Activated naive CD4-positive, alpha-beta T cell treated with anti-CD3 and anti-CD28 coated beads, Interleukin-2, amount 50 U/mL, for 72 hours (primary cell): ENCODE results near the gene UBXN2A. TPM values are rescaled to one million over a fixed set of nuclear protein-coding genes. Genes with fewer than 3 reads are reported as not detected.
"Not testable (repeated sequence)": the region's sequence is repeated elsewhere in the genome, so short reads cannot be mapped to it uniquely, and the experiment has no call there.

Experiments
- ATAC-seq, 2 donors: fragments of 150-1000 bp; cut with Tn5 transposase; 2 replicates each; pipeline ENCODE4 v1.10.0; 2021; ENCODE audit warnings: mild to moderate bottlenecking in 2 of 2, moderate library complexity in 2 of 2
- DNase-seq, 2 donors: peaks; one replicate each; pipeline ENCODE4 v3.0.0; 2021 to 2022; ENCODE audit warnings: low spot score in 2 of 2
- H3K27ac Mint-ChIP-seq, 2 donors: one replicate each; pipeline ENCODE4 v1.8.0; 2022; ENCODE audit warnings: mild to moderate bottlenecking in 2 of 2, mixed read lengths in 2 of 2
- H3K36me3 Mint-ChIP-seq, 2 donors: one replicate each; pipeline ENCODE4 v1.8.0; 2022; ENCODE audit warnings: mixed read lengths in 2 of 2
- H3K9me3 Mint-ChIP-seq, 2 donors: one replicate each; pipeline ENCODE4 v1.8.0; 2022; ENCODE audit warnings: mixed read lengths in 2 of 2
- total RNA-seq, 2 donors: library from RNA; stranded (reverse); gene quantifications; one replicate each; pipeline ENCODE4 v1.2.3, GENCODE V29; 2022

UBXN2A gene
- total RNA-seq, 2 donors from 2014 or later: 9.3 to 13.0 TPM

DNA sequence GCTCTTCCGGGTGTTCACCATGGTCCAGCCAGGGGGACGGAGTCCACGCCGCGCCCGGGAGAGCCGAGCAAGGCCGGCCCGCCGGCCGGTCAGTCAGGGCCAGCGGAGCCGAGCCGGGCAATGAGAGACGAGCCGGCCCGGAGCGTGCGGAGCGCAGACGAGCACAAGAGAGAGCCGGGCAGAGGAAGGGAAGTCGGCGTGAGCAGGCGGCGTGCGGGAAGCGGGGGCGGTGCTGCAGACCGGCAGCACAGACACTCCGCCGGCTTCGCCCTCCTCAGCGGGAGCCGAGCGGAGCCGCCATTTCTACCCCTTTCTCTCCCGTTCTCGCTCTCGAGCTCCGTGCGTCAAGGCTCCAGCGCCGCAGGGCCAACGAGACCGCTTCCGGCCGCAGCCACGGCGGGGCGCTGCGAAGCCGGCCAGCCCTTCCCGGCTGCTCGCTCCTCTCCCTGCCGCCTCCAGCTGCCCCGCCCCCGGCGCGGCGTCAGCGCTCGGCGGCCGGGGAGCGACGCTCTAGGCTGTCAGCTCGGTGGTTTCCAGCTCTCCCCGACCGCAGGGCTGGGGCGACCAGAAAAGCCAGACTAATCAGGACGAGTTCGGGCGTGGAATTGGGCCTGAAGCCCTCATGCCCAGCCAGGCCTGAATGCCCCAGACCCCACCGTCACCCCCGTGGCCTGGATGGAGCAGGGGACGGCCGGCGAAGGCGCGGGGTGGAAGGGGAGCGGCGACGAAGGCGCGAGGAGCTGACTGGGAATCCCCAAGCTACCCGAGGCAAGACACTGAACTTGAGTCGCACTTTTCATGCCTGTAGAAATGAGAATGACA, 13.3 kb upstream of the UBXN2A start, which contains the start of gene ATAD2B:
Gene ATAD2B, minus strand, starts transcription at position 374 of the 822 bp plus-strand sequence. Its CDS starts 353 bp downstream, at position 21.
- DNase-seq (peak; percentile 93 to 97), ATAC-seq (peak; percentile 83 to 89)
- Mint-ChIP-seq H3K36me3 (peaks cover 0 to 4% of the 10 kb centered on the region in 2 donors), H3K27ac (peak within 1 kb of the TSS; percentile 95 to 99), H3K9me3 (no peaks in the 10 kb centered on the region)

DNA sequence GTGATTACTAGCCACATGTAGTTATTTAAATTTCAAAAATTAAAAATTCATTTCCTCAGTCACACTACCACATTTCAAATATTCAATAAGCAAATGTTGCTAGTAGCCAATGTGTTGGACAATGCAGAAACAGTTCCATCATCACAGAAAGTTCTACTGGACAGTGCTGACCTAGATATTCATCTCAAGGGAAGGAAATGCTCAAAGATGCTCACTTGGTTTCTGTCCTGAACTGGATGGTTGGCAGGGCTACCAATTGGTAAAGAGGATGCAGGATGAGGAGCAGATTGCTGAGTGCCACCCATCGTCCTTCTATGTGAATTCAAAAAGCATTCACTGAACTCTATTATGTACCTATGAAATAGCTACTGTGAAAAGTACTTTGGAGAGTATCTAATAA, 6.0 kb upstream of the UBXN2A start:
- Mint-ChIP-seq H3K9me3 (no peaks in the 10 kb centered on the region), H3K27ac (no peak overlapping the region), H3K36me3 (peaks cover under 1 to 5% of the 10 kb centered on the region in 2 donors)
- DNase-seq (no peak), ATAC-seq (no peak)

DNA sequence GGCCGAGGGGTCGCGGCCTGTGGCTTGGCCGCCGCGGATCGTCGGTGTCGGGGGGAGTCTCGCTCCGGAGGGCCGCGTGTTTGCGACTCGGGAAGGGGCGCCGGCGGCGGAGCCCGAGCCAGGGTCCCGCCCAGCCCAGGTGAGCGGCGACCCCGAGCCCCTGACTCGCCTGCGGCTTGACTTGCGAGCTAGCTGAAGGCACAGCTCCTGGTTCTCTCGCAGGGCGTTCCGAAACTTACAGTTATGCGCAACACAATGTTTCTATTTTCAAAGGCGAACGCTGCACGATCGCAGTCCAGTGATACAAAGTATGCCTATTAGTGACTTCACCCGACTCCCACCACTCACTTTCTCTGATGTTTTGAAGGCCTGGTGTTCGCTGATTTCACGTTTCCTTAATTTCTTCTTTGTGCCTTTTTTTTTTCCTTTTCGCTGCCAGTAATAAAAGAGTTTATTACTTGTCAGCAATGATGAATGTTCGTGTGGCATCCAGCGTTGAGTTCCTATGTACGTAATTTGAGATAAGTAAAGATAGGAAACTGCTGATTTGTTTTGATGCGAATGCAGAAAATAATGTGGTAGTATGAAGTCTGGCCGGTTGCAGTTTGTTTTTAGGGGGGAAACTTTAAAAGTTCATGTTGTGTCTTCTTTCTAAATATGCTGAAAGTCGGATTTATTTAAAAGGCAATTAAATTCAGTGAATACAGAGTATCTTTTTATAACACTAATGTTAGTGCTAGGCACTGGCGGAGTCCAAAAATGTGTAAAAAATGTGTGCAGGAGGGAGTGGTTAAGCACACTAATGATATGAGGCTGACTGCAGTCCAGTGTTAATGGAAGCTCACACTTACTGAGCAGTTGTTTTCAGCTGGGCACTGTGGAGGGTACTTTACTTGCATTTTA, 706 bp downstream of the UBXN2A start:
- peak; percentile 63 to 68 for ATAC-seq
- no peak for DNase-seq
- peaks cover 7 to 21% of the 10 kb centered on the region in 2 donors for H3K36me3 Mint-ChIP-seq
- H3K9me3 Mint-ChIP-seq: no peaks in the 10 kb centered on the region
- peak overlapping the region; percentile 44 to 76 for H3K27ac Mint-ChIP-seq

DNA sequence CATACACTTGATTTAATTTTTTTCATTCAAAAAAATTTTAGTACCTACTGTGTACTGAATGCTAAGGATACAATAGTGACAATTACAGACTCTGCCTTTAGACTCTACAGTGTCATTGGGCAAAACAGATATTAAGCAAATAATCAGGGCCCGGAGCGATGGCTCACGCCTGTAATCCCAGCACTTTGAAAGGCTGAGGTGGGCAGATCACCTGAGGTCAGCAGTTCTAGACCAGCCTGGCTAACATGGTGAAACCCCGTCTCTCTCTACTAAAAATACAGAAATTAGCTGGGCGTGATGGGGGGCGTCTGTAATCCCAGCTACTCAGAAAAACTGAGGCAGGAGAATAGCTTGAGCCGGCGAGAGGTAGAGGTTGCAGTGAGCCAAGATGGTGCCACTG, 1.4 kb downstream of the UBXN2A start:
- ATAC-seq: no peak
- Mint-ChIP-seq H3K36me3 (peaks cover 7 to 21% of the 10 kb centered on the region in 2 donors), H3K27ac (no peak overlapping the region), H3K9me3 (no peaks in the 10 kb centered on the region)
- DNase-seq: no peak

DNA sequence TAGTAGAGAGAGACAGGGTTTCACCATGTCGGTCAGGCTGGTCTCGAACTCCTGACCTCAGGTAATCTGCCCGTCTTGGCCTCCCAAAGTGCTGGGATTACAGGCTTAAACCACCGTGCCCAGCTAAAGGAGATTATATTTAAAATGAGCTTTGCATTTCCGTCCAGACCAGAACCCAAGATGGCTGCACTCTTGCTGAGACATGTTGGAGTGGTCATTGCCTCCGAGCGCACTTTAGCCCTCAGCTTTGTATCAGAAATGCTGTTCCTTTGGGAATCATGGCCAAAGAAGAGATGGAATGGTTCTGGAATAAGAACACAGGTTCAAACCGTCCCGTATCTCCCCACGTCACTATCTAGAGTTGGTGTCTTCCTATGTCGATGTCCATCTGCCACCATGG, 3.4 kb downstream of the UBXN2A start:
- Mint-ChIP-seq H3K9me3 (no peaks in the 10 kb centered on the region), H3K36me3 (peaks cover 7 to 21% of the 10 kb centered on the region in 2 donors), H3K27ac (no peak overlapping the region)
- ATAC-seq (no peak), DNase-seq (no peak)

DNA sequence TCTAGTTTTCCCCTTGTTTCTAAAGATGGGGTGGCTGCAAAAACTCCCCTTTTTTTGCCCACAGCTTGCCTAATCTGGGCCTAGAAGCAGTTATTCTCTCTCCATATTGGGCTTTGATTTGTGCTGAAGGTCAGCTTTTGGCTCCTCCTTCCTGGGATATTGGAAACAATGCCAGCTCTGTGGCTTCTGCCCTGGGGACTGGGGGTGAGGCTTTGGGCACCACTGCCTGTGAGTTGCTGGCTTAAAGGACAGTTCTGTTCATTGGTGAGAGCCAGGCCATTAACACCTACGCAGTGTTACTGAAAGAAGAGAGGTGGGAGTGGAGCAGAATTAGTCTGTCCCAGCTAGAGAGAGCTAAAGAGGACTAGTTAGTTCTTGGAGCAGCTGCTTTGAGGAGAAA, 4.3 kb downstream of the UBXN2A start:
- no peaks in the 10 kb centered on the region for H3K9me3 Mint-ChIP-seq
- DNase-seq: no peak
- no peak for ATAC-seq
- no peak overlapping the region for H3K27ac Mint-ChIP-seq
- H3K36me3 Mint-ChIP-seq: peaks cover 4 to 13% of the 10 kb centered on the region in 2 donors

DNA sequence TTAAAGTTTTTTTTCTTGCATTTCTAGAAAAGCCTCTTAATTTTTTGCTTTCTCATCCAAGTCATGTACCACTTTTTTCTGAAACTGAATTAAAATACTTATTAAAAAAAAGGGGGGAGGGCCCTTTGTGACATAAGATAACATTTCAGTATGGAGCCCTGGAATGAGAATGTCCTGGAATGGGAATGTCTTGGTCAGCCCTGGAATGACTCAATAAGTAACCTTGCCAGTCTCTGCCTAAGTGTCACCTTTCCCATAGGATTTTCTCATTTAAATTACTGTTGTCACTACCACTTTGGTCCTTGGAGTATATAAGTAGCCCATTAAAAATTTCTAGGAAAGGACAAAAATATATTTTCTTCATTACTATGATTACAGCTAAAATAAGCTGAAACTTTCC, 4.7 kb downstream of the UBXN2A start:
- H3K36me3 Mint-ChIP-seq: peaks cover 0 to 12% of the 10 kb centered on the region in 2 donors
- DNase-seq (no peak), ATAC-seq (no peak)
- no peaks in the 10 kb centered on the region for H3K9me3 Mint-ChIP-seq
- no peak overlapping the region for H3K27ac Mint-ChIP-seq

DNA sequence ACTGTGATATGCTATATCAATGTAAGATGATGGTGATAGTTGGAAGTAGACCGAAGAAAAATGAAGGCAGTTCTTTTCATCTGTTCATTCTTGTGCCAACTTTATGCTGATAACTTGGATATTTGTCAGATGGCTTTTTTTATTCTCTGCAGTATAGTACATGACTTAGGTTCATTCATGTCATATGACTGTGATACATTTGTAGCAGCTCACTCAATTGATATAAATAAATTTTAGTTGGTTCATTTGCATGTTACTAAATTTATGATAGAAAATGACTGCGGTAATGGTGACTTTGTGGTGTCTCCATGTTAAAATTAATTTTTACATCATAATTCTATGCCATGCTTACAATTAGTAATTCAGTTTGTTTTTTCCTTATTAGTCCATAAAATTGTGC, 7.1 kb downstream of the UBXN2A start:
- ATAC-seq (no peak), DNase-seq (no peak)
- Mint-ChIP-seq H3K9me3 (no peaks in the 10 kb centered on the region), H3K36me3 (peaks cover 0 to 12% of the 10 kb centered on the region in 2 donors), H3K27ac (no peak overlapping the region)

DNA sequence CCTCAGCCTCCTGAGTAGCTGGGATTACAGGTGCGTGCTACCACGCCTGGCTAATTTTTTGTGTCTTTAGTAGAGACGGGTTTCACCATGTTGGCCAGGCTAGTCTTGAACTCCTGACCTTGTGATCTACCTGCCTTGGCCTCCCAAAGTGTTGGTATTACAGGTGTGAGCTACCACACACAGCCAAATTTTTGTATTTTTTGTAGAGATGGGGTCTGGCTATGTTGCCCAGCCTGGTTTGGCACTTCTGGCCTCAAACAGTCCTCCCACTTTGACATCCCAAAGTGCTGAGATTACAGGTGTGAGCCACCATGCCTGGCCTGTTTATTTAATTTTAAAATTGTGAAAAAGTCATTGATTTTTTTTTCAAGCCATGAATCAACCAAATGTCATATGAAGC, 12.3 kb downstream of the UBXN2A start:
- not testable (repeated sequence) for ATAC-seq, DNase-seq, H3K9me3 Mint-ChIP-seq, H3K27ac Mint-ChIP-seq, H3K36me3 Mint-ChIP-seq

DNA sequence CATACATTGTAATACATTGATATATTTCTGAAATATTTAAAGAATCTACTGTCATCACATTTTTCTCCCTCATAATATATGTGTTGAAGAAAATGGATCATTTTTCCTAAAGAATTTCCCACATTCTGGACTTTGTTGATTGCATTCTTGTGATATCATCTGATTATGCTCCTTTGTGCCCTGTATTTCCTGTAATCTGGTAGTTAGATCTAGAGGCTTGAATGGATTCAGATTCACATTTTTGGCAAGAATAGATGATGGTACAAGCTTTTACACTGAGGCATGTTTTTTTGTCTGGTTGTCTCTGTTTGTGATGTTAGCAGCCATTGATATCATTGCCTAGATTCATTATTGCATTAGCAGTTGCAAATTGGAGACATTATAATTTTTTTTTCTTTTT, 13.4 kb downstream of the UBXN2A start:
- no peak for ATAC-seq
- no peaks in the 10 kb centered on the region for H3K36me3 Mint-ChIP-seq
- no peak overlapping the region for H3K27ac Mint-ChIP-seq
- no peak for DNase-seq
- no peaks in the 10 kb centered on the region for H3K9me3 Mint-ChIP-seq

DNA sequence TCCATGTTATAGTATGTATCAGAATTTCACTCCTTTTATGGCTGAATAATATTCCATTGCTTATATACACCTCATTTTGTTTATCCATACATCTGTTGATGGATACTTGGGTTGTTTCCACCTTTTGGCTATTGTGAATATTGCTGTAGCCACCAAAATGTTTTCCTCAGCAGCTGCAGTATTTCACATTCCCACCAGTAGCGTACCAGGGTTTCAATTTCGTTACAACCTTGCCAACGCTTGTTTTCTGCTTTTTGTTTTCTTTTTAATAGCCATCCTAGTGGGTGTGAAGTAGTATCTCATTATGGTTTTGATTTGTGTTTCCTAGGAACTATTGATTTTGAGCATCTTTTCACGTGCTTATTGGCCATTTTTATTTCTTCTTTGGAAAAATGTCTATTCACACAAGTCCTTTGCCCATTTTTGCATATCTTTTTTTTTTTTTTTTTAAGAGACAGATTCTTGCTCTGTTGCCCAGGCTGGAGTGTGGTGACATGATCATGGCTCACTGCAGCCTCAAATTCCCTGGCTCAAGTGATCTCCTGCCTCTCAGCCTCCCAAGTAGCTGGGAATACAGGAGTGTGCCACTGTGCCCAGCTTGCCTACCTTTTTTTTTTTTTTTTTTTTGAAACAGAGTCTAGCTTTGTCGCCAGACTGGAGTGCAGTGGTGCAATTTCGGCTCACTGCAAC, 14.2 kb downstream of the UBXN2A start:
- H3K9me3 Mint-ChIP-seq: no peaks in the 10 kb centered on the region
- no peak overlapping the region for H3K27ac Mint-ChIP-seq
- no peak for ATAC-seq
- no peak for DNase-seq
- H3K36me3 Mint-ChIP-seq: no peaks in the 10 kb centered on the region

DNA sequence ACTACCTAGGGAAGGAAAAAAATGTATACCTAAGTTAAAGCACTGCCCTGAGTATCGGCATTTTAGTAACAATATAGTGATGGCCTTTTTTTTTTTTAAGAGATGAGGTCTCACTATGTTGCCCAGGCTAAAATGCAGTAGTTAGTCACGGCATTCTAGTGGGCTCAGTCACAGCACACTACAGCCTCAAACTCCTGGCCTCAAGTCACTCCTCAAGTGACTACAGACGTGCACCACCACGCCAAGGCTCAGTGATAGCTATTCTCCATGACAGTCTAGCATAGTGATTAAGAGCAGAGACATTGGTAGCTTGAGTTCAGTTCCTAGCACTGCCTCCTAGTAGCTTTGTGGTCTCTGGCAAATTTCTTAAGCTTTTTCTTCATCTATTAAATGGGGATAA, 27.6 kb downstream of the UBXN2A start:
- ATAC-seq: no peak
- Mint-ChIP-seq H3K9me3 (no peaks in the 10 kb centered on the region), H3K36me3 (peaks cover 0 to 1% of the 10 kb centered on the region in 2 donors), H3K27ac (no peak overlapping the region)
- no peak for DNase-seq

DNA sequence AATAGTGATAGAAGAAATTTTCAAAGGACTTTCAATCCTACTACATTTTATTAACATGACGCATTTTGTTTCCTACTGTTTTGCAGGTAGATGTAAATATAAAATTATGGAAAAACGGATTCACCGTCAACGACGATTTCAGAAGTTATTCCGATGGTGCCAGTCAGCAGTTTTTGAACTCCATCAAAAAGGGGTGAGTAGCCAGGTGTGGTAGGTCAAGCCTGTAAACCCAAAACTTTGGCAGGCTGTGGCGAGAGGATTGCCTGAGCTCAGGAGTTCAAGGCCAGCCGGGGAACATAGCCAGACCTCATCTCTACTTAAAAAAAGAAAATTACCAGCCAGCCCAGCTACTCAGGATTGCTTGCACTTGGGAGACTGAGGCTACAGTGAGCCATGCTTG, 36.6 kb downstream of the UBXN2A start:
- H3K36me3 Mint-ChIP-seq: peaks cover 0 to 9% of the 10 kb centered on the region in 2 donors
- DNase-seq: no peak
- no peak for ATAC-seq
- no peaks in the 10 kb centered on the region for H3K9me3 Mint-ChIP-seq
- H3K27ac Mint-ChIP-seq: no peak overlapping the region

DNA sequence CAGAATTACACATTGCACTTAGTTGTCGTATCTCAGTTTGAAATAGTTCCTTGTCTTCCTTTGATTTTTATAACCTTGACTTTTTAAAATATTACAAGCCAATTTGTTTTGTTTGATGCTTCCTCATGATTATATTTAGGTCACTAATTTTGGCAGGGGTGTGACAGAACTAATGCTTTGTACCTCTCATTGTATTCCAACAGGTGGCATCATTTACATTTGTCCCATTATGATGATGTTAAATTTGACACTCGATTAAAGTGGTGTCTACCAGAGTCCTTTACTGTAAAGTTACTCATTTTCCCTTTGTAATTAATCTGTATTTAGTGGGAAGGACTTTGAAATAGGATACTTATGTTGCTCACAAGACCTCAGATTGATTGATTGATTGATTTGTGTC, 48.1 kb downstream of the UBXN2A start:
- Mint-ChIP-seq H3K36me3 (no peaks in the 10 kb centered on the region), H3K9me3 (no peaks in the 10 kb centered on the region), H3K27ac (no peak overlapping the region)
- no peak for DNase-seq
- ATAC-seq: no peak

DNA sequence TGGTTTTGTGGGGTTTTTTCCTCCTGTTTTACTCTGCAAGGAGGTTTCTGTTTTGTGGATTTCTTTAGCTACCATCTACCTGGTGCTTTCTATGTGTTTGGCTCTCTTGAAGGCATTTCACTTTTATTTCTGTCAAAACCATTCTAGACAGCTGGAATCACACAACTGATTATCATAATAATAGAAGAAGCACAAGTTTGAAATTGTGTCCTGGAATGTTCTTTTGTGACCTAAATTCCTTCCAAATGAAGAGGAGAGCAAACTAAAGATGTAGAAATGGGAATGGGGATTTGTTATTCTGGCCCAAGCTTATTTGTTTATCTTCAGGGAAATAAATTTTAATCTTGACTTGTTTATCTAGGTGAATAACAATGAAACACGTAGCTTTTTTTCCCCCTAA, 52.7 kb downstream of the UBXN2A start:
- Mint-ChIP-seq H3K27ac (no peak overlapping the region), H3K9me3 (no peaks in the 10 kb centered on the region), H3K36me3 (no peaks in the 10 kb centered on the region)
- ATAC-seq (no peak), DNase-seq (no peak)

DNA sequence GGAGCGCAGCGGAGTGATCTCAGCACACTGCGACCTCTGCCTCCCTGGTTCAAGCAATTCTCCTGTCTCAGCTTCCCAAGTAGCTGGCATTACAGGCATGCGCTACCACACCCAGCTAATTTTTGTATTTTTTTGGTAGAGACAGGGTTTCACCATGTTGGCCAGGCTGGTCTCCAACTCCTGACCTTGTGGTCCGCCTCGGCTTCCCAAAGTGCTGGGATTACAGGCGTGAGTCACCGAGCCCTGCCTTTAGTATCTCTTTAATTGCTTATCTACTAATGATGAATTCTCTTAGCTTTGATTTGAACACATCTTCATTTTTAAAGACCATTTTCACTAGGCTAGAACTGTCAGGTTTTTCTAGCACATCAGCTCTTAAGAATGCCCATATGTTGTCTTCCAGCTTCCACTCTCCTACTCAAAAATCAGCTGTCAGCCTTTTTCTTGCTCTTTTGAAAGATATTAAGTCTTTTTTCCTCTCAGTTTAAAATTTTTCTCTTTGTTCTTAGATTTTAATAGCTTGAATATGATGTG, 53.5 kb downstream of the UBXN2A start:
- no peak for DNase-seq
- ATAC-seq: no peak
- Mint-ChIP-seq H3K9me3 (no peaks in the 10 kb centered on the region), H3K36me3 (no peaks in the 10 kb centered on the region), H3K27ac (no peak overlapping the region)

DNA sequence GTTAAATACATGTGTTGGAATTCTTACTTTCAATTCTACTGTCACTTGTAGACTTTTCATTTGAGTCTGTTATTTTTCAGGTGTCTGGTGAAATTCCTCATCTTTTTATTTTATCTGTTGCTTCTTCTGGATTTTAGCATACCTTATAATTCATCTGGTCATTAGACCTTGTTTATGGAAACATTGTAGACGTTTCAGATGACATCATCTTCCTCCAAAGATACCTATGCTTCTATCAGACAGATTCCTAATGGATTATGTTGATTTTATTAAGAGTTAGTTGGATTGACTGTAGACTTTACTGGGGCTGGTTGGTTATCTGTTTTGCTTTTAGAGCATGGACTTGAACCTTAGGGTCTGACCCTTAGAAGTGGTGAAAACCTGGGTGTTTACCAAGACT, 54.3 kb downstream of the UBXN2A start:
- DNase-seq (no peak), ATAC-seq (no peak)
- H3K36me3 Mint-ChIP-seq: no peaks in the 10 kb centered on the region
- H3K9me3 Mint-ChIP-seq: no peaks in the 10 kb centered on the region
- H3K27ac Mint-ChIP-seq: no peak overlapping the region
